GM18502 (cell line): ENCODE measurements around the gene ITSN2.
"Not testable (repeated sequence)": the region's sequence is repeated elsewhere in the genome, so short reads cannot be mapped to it uniquely, and the experiment has no call there.

Experiments
- ATAC-seq: cut with Tn5 transposase; IDR thresholded peaks from one replicate; pipeline ENCODE4 v1.9.1; 2021; ENCODE audit warnings: mild to moderate bottlenecking; ENCODE audit not compliant: unreplicated experiment, poor library complexity

Gene ITSN2

DNA sequence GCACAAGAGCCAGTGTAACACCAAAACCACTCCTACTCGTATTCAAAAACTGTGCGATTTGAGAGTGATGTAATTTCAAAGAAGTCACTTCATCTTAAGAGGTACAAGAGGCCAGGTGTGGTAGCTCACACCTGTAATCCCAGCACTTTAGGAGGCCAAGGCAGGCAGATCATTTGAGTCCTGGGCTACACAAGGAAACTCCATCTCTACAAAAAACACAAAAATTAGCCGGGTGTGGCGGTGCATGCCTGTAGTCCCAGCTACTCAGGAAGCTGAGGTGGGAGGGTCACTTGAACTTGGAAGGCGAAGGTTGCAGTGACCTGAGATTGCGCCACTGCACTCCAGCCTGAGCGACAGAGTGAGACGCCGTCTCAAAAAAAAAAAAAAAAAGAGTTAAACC, 21.2 kb downstream of the ITSN2 start:
- ATAC-seq, result not testable (repeated sequence)

DNA sequence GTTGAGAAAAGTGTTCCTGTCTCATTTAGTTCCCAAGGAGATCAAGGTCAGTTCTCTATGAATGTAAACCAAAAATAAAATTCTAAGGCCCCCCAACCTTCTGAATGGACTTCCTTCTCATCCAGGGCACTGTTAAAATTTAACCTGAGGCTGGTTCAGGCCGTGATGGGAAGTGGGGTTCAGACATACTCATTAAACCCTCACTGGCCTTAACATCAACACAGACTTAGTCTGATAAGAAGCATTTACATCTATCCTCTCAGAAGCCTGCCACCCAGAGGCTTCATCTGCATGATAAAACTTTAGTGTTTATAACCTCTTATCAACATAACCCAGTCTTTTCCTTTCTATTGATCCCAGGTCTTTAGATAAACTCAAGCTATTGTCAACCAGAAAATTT, 22.4 kb downstream of the ITSN2 start:
- ATAC-seq, result no peak

DNA sequence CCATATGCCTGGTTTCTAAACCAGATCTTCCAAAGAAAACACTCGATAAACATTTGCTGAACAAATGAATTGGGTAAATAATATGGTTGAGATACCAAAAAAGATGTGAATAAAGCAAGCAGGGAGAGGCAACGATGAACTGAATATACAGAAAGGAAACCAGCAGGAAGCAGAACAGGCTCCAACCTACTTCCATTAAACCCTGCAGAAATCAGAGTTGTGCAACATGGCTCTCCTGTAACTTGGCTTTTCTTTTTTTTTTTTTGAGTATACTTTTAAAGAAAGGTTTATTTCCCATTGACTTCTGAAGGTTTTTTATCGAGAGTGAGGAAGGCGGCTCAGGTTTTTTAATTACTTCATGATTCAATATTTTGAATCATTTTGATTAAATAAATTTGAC, 23.5 kb downstream of the ITSN2 start:
- no peak for ATAC-seq

DNA sequence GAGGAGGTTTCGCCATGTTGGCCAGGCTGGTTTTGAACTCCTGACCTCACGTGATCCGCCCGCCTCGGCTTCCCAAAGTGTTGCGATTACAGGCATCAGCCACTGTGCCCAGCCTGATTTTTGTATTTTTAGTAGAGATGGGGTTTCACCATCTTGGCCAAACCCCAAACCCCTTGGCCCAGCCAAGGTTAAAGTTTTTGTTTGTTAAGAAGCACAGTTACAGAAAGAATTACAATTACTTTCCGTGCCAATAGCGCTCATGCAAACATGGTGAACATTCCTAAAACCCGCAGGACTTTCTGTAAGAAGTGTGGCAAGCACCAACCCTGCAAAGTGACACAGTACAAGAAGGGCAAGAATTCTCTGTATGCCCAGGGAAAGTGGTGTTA, 26.1 kb downstream of the ITSN2 start:
- ATAC-seq, result no peak

DNA sequence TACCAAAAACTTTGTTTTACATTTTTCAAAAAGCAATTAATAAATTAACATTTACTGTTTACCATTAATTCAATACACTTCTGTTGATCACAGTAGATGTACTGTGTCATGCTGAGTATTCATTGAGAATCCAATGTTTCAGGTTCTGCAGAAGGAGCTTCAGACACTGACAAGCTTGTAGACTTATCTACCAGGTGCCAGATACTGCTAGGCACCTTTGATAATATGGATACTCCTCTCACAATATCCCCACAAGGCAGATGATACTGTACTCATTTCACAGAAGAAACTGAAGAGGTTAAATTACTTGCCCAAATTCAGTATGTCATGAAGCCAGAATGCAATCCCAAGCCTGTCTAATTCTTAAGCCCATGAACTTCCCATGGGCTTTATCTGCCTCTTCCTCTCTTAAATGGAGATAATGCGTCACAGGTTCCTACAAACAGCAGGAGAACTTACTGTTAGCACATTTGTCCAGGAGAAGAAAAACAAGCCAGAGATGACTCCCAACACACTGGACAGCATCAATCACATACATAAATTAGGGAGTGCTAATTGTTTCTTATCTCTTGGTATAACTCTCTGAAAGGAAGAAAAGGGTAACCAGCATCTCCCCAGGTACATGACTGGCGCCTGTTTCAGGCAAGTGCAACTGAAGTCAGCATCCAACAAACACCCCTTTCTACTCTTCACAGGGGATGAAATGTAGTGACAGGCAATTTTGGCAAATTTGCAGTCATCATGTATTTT, 27.4 kb downstream of the ITSN2 start:
- no peak for ATAC-seq

DNA sequence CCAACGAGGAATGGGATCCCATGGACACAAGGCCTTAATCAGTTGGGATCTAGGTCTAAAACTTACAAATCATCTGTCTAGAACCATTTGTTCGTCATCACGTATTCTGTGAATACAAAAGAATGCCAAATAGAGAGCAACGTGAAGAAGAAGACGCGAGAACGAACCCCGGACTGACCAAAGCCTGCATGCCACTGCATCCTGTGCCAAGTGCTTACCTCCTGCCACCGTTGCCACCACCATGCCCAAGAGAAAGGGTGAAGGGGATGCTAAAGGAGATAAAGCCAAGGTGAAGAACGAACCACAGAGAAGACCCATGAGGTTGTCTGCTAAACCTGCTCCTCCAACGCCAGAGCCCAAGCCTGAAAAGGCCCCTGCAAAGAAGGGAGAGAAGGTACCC, 30.2 kb downstream of the ITSN2 start:
- peak; percentile 35 for ATAC-seq

DNA sequence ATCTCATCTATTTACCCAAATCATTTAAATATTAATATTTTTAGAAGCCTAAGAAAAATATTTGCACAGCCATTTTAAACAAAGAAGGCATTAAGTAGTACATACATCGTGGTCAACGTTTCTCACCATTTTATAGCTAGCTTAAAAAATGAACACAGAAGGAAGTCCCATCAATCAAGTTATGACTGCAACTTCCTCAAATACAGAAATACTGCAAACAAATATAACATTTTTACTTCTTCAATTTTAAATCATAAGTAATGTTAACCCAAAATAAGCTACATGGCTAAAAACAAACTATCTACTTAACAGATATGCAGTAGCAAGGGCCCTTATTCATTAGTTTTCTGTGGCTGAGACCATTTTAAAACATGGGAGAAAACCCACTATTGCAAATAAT, 30.6 kb downstream of the ITSN2 start:
- ATAC-seq, result peak; percentile 53

DNA sequence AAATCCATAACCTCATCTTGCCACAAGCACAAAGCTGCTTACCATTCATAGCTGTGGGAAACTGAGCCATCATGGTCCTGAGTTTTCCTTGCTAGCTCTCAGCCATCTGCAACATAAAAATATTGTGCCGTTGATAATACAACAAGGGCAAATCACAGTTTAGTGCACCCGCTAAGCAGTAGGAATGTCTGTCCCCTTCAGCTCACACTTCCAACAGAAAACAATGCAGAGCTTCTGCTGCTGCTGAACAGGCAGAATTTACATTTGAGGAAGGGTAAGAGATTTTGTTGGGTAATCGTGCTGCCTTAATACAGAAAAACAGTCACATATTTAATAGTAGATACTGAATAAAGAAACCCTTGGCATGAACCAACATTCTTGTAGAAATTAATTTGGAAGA, 32.3 kb downstream of the ITSN2 start:
- no peak for ATAC-seq

DNA sequence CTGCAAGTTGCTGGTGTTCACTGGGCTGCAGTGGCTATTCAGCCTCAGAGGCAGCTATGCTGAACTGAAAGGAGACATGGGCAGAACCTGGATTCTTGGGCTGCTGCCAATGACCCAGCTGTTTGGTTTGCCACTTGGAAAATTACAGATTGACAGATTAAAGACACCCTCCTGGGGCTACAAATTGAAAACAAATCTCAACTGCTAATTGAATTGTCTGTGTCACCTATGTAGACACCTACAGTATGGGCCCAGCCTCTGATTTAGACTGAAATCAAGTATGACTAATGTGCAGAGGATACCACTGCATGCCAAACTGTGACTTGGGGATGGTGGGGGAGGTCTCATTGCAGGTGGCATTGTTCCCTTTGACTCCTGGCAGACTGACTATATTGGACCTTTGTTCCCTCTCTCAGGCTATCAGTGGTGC, 42.8 kb downstream of the ITSN2 start:
- no peak for ATAC-seq

DNA sequence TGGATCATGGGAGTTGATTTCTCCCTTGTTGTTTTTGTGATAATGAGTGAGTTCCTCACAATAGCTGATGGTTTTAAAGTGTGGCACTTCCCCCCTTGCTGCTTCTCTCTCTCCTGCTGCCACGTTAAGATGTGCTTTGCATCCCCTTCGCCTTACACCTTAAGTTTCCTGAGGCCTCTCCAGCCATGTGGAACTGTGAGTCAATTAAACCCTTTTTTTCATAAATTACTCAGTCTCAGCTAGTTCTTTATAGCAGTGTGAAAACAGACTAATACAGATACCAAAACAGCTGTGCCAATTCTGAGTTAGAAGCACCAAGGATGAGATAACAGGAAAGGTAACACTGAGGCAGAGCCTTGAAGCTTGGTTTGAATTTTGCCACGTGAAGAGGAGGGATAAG, 44.7 kb downstream of the ITSN2 start:
- ATAC-seq, result peak; percentile 69

DNA sequence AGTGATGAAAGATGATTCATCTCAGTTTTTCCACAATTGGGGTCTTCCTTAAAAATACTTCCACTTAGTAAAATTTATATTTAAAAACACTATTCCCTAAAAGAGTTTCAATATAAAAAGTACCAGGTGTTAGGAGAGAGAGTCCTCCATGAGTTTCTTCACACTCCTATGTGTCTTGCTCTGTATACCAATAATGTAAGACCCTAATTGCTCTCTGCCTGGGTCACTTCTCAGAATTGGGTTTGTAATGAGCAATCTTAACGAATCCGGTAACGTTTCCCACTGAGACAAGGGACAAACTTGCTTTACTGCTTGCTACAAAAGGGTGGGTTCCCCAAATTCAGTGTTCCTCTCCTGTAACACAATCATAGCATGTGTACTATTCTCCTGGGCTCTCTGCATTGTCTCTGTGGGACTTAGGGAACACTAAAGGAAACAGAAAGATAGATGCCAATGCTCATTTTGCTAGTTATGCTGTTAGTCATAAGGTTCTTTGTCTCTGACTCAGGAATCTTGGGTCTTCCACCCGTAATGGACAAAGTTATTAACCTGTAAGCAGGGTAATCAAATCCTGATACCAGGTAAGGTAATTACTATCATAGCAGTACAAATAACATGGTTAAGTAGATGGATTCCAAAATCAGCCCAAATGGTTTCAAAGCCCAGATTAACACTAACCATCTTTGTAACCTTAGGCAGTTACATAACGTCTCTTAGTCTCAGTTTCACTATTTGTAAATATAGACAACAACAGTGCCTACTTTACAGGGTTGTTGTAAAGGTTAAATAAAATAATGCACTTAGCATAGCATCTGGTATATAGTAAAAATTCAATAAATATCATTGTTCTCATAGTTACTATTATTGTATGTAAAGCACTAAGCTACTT, 46.3 kb downstream of the ITSN2 start:
- peak; percentile 50 for ATAC-seq

DNA sequence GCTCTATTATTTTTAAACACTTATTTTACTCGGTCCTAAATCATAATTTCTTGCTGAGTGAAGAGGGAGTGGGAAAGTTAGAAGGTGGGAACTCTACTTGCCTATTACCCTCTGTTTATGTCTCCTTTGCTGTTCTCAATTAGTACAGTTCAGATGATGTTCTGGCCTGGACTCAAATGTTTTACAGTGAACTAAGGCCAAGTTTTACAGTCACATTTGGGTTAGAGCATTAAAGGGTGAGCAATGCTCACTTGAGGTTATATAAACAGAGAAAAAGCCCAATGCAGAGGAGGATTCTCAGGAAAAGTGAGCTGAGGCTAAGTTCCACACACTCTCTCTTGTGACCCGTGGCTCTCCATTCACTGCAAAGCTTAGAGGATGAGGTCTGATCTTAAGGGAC, 52.4 kb downstream of the ITSN2 start:
- no peak for ATAC-seq

DNA sequence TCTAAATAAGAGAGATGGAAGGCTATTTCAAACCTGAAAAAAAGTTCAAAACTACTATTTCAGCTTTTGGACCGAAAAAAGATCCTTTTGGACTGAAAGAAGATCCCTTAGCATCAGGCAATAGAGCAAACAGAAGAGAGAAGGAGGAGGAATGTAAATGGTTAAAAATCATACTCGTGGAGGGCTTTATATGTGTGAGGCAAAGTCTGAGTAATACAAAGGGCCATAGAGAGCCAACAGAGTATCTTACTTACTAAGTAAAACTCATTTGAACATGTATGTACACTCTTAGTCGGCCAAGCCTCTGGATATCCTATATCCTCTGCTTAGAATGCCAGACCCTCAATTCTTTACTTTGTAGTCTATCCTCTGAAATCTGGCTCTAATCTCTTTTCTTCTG, 55.7 kb downstream of the ITSN2 start:
- ATAC-seq, result no peak

DNA sequence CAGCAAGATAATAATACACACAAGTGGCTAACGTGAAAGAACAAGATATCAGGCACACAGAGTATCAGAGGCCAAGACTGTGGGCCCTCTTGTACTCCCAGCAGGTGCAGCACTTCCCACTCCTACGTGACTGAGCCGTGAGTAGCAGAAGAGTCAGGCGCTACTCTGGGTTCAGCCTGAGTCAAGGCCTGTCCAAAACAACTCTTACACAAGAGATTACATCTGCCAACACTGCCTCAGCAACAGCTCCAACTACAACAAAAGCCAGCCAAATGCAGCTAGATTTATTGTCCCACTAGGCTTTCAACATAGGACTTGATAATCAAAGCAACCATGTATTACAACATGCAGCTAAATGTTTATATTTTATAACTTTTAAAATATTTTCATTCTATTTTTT, 56.2 kb downstream of the ITSN2 start:
- no peak for ATAC-seq

DNA sequence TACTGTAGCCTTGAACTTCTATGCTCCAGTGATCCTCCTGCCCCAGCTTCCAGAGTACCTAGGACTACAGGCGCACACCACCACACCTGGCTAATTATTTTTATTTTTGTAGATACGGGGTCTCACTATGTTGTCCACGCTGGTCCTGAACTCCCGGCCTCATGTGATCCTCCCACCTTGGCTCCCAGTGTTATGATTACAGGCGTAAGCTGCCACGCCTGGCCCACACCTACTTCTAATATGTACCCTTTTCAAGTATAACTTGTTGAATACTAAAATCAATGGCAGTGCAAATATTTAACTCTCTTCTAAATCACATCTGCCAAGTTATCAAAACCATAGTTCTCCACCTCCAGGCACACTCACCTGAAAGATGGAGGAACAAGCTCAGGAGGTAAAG, 58.7 kb downstream of the ITSN2 start:
- ATAC-seq, result no peak

DNA sequence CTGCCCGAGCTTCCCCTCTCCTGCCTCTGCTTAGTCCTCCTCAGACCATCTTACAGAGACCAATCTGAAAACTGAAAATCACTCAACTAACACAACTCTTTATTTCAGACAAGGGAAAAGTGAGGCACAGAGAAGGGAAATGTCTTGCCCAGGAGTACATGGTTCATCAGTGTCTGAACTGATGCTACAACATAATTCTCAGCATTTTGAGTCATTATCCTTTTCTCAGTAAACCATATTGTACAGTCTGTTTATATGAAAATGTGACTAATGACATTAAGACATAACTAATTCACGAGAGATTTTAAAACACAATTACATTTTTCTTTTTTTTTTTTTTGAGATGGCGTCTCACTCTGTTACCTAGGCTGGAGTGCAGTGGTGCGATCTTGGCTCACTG, 62.7 kb downstream of the ITSN2 start:
- ATAC-seq, result no peak

DNA sequence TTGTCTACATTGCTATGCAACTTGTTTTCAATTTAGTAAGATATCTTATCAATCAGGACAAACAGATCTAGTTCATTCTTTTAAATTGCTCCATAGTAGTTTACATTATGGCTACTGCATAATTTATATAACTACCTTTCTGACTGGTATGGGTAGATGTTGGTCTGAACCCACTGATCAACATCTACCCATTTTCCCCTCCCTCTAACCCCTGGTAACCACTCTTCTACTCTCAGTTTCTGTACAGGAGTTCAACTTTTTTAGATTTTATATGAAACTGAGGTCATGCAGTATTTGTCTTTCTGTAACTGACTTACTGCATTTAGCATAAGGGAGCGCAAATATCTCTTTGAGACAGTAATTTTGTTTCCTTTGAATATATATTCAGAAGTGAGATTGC, 73.2 kb downstream of the ITSN2 start:
- peak; percentile 56 for ATAC-seq

DNA sequence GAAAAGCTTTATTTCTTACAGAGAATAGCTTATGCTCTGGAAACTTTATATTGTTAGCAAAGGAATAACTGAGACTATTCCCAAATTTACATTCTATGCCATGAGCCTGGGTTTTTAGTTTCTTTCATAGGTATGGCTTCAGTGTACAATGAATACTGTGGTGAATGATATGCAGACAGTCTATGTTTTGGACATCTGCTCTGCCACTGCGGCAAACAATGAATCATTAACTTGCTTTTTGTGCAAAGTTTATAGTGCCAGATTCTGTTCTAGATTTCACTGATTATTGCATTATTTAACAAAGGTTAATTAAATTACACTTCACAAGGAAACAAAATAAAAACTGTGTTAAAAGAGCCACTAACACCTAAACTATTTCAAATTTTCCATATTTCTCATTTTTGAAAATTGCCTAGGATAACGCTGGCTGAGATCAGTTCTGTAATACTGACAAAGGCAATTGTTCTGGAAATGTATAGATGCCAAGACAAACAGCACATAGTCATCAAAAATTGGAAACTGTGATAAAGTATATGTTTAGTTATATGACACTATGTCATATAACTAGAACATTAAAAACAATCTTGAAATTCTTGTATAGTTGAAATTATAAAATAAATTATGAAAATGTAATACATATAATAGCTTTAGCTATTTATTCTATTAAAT, 74.7 kb downstream of the ITSN2 start:
- ATAC-seq, result no peak

DNA sequence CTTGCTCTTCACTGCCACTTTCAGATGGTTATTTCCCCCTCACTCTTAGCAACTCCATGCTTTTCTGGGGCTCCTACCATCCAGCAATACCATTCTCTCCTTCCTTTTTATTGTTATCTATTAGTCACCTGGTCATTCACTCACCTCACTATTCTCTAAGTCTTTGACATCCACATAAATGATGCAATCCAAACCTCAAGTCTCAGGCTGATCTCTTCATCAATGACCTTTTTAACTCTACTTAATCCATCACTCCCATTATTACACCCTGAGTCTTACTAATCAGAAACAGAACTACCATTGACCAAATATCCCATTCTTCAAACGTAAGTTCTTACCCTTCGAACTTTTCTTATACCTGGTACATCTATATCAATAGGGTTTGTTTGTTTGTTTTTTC, 79.7 kb downstream of the ITSN2 start:
- ATAC-seq, result no peak

DNA sequence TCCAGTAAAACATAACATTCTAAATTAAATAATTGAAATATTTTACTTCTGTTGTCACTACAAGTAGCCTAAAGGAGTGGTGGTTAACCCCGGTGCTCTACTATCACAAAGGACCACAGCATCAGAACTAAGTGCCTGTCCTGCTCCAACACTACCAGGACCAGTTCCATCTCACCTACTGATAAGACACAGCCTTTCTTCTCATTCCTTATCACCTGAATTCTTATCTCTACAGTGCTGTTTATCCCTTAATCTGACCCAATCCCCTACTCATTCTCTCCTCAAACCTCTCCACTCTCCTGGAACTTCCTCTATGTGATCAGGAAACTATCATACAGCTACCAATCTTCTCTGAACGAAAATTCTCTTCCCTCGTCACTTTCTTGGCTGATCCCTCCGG, 80.2 kb downstream of the ITSN2 start:
- ATAC-seq, result no peak

DNA sequence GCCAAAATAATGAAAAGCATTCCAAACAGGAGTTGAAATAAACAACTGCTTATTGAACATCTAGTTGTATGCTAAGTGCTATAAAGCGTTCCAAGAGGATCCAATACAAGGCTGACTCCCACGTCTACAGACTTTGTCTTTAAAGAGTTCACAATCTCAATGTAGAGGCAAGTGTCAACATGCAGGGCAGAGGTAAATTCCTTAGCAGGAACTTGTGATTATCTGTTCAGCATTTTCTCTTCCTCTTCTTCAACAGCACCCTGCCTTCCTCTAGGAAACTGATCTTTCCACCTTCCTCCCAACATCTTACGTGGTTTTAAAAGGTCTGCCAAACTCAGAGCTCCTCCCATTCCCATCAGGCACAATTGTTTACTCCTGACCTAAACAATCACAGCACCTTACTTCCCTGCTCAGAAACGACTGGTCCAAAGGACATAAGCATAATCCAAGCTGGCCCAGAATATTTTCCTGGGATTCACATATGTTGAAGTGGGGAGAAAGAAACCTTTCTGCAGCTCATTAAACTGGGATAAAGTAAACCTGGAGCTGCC, 83.9 kb downstream of the ITSN2 start:
- no peak for ATAC-seq
